ENCODE results near the gene PGAM5. TPM values are rescaled to one million over a fixed set of nuclear protein-coding genes. Genes with fewer than 3 reads are reported as not detected.

PGAM5 gene
- total and polyA plus RNA-seq, 7 donors, result 9.6 to 37.1 (median 23.5) TPM

DNA sequence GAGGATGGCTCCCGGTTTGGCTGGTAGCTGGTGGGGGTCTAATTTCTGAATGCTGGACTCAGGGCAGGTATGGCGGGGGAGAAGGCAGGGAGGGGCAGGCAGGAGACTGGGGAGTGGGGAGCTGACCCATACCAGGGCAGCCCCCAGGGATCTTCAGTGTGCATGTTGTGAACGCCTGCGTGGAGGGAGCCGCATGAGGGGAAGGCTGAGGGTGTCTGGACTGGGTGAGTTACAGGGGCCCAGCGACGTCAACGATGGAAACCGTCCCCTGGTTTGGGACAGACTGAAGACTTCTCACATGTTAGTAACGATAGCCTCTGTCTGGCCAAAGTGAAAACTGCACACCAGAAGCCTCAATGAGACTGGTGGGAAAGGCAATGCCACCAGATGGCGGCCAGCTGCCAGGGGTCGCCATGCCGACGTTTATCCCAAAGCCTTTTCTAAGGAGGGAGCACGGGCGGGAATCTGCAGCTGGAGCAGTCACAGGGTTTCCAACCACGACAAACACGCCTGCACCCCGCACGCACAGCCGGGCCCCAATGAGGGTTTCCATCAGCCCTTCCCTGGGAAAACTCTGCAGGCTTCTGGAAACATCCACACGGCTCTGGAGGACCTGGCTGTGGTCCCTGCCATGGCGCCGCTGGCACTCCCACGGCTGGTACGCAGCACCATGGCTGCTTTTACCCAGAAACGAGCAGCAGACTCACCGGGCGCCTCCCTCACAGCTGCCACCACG is 14.0 kb downstream of the PGAM5 start:
- H3K27me3 ChIP-seq, result no peaks in the 10 kb centered on the region
- H3K4me1 ChIP-seq, result no peaks in the 10 kb centered on the region
- H3K9me3 ChIP-seq, result no peaks in the 10 kb centered on the region
- intact Hi-C loops (cut with DNase I), result no loop called here
- no peak overlapping the region for H3K4me3 ChIP-seq
- peaks cover 17 to 96% (median 57%) of the 10 kb centered on the region in 4 donors for H3K36me3 ChIP-seq
- TF ChIP-seq EP300 (IDR thresholded peaks at IDR 0.05), result no peak
- no peak for TF ChIP-seq CTCF (IDR thresholded peaks at IDR 0.05)
- no peak for TF ChIP-seq POLR2AphosphoS5 (IDR thresholded peaks at IDR 0.05)
- no peak for TF ChIP-seq POLR2A (IDR thresholded peaks at IDR 0.05)
- WGBS, 2 donors, result 89 to 90% methylated on average over 30 of the region's 30 CpGs
- no peak overlapping the region for H3K27ac ChIP-seq
- DNase-seq, result no peak

GRCh38 chr12:132726386-132726785 is 15.7 kb downstream of the PGAM5 start:
- no peaks in the 10 kb centered on the region for H3K4me1 ChIP-seq
- no peak for DNase-seq
- no peak overlapping the region for H3K27ac ChIP-seq
- no peak overlapping the region for H3K4me3 ChIP-seq
- WGBS, 2 donors, result 96% methylated on average over 12 of the region's 12 CpGs
- no peaks in the 10 kb centered on the region for H3K27me3 ChIP-seq
- no peak for TF ChIP-seq POLR2AphosphoS5 (IDR thresholded peaks at IDR 0.05)
- no peak for TF ChIP-seq EP300 (IDR thresholded peaks at IDR 0.05)
- intact Hi-C loops (cut with DNase I), result no loop called here
- no peaks in the 10 kb centered on the region for H3K9me3 ChIP-seq
- H3K36me3 ChIP-seq, result peaks cover 28 to 96% (median 51%) of the 10 kb centered on the region in 4 donors

DNA sequence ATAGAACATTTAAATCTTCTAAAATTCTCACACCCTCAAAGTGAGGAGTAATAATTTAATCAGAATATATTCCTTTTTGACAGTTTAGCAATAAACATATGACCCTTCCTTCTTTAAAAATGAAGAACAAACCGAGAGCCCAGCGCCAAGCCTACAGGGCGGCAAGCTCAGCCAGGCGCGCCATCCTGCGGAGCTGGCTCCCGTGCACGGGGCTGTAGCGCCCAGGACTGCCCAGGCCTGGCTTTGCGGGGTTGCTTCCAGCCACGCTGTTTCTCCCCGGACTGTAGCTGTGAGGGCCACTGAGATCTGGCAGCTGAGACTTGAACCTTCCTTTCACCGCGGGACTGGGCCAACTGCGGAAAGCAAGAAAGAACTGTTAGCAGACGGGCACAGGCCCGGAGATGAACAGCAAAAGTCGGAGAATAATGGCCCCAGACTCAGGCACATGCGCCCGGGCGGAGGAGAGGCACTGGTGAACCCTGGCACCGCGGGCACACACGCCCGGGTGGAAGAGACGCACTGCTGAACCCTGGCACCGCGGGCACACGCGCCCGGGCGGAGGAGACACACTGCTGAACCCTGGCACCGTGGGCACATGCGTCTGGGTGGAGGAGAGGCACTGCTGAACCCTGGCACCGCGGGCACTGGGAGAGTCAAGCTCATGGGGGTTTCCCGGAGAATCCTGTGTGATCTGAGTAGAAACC is 16.6 kb downstream of the PGAM5 start:
- no peak for TF ChIP-seq POLR2AphosphoS5 (IDR thresholded peaks at IDR 0.05)
- no peak for TF ChIP-seq CTCF (IDR thresholded peaks at IDR 0.05)
- no peak for TF ChIP-seq POLR2A (IDR thresholded peaks at IDR 0.05)
- H3K4me3 ChIP-seq, result no peak overlapping the region
- intact Hi-C loops (cut with DNase I), result no loop called here
- no peaks in the 10 kb centered on the region for H3K9me3 ChIP-seq
- no peak overlapping the region for H3K27ac ChIP-seq
- H3K27me3 ChIP-seq, result no peaks in the 10 kb centered on the region
- H3K4me1 ChIP-seq, result no peaks in the 10 kb centered on the region
- DNase-seq, result no peak
- 94% methylated on average over 37 of the region's 37 CpGs for WGBS, 2 donors
- peaks cover 35 to 96% (median 55%) of the 10 kb centered on the region in 4 donors for H3K36me3 ChIP-seq

DNA sequence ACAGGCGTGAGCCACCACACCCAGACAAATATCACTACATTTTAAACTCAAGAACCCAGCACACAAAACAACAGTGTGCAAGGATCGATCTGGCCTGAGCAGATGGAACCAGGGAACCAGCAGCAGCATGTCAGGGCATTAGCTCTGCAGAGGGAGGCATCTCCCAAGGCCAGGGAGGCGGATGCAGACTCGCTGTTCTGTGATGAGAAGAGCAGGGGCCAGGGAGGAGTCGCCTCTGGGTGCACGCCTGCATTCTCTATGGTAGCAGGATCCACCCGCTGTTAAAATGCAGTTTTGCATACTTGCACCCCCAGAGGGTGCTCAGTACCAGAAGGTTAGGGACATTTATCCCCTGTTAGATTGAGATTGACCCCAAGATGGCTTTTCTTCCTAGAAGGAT is 17.9 kb downstream of the PGAM5 start:
- 97 to 98% methylated on average over 7 of the region's 7 CpGs for WGBS, 2 donors

More for the DNA sequence above, 17.9 kb downstream of the PGAM5 start:
- no peak overlapping the region for H3K4me3 ChIP-seq
- intact Hi-C loops (cut with DNase I), result no loop called here
- peaks cover 41 to 96% (median 62%) of the 10 kb centered on the region in 4 donors for H3K36me3 ChIP-seq
- TF ChIP-seq POLR2A (IDR thresholded peaks at IDR 0.05), result no peak
- no peak for TF ChIP-seq EP300 (IDR thresholded peaks at IDR 0.05)
- no peak for TF ChIP-seq CTCF (IDR thresholded peaks at IDR 0.05)
- no peak for TF ChIP-seq POLR2AphosphoS5 (IDR thresholded peaks at IDR 0.05)
- no peaks in the 10 kb centered on the region for H3K27me3 ChIP-seq
- H3K4me1 ChIP-seq, result no peaks in the 10 kb centered on the region
- no peak overlapping the region for H3K27ac ChIP-seq
- DNase-seq, result no peak
- H3K9me3 ChIP-seq, result no peaks in the 10 kb centered on the region
